SU-DHL-6 (cell line): ENCODE data around the gene SREBF2.

Source experiments
- H2AFZ ChIP-seq: fragments of 200-600 bp; sonication (generic); 2 replicates; pipeline ENCODE4 v1.6.1; 2014; ENCODE audit warnings: low read depth, mild to moderate bottlenecking, moderate library complexity, mixed read lengths, antibody characterized with exemption, low read length; ENCODE audit not compliant: severe bottlenecking
- H3F3A ChIP-seq: fragments of 200-600 bp; shearing (Covaris generic); 2 replicates; pipeline ENCODE4 v1.6.0; 2016; ENCODE audit warnings: antibody characterized with exemption, mild to moderate bottlenecking; ENCODE audit not compliant: insufficient read depth
- H3K27ac ChIP-seq: fragments of 200-600 bp; sonication (generic); 2 replicates; pipeline ENCODE4 v1.5.1; 2016; ENCODE audit warnings: low read depth, mild to moderate bottlenecking, low read length, moderate library complexity, mixed read lengths
- H3K27me3 ChIP-seq: fragments of 200-600 bp; sonication (generic), shearing (Covaris generic); 2 replicates; pipeline ENCODE4 v1.6.0; 2014; ENCODE audit warnings: mild to moderate bottlenecking, low read length
- H3K36me3 ChIP-seq: fragments of 200-600 bp; sonication (generic); 2 replicates; pipeline ENCODE4 v1.6.1; 2014; ENCODE audit warnings: mild to moderate bottlenecking, low read length, mixed read lengths
- H3K4me2 ChIP-seq: fragments of 300-600, 200-600 bp; shearing (Covaris generic), sonication (generic); 2 replicates; pipeline ENCODE4 v1.6.0; 2014; ENCODE audit warnings: low read length, low read depth, mild to moderate bottlenecking; ENCODE audit not compliant: poor library complexity, severe bottlenecking
- H3K4me3 ChIP-seq: fragments of 200-600 bp; sonication (generic); 2 replicates; pipeline ENCODE4 v1.5.1; 2014; ENCODE audit warnings: antibody characterized with exemption, low read length, mild to moderate bottlenecking, mixed read lengths; ENCODE audit not compliant: insufficient read depth, poor library complexity, severe bottlenecking
- H3K79me2 ChIP-seq: fragments of 200-600 bp; sonication (generic); 2 replicates; pipeline ENCODE4 v1.6.1; 2014; ENCODE audit warnings: mild to moderate bottlenecking, low read length, moderate library complexity; ENCODE audit not compliant: insufficient read depth
- H3K9ac ChIP-seq: fragments of 200-600 bp; sonication (generic); 2 replicates; pipeline ENCODE4 v1.7.0; 2014; ENCODE audit warnings: mild to moderate bottlenecking, low read length
- H3K9me2 ChIP-seq: fragments of 200-600 bp; sonication (generic); replicated peaks from 2 replicates; pipeline ENCODE4 v1.6.1; 2014; ENCODE audit warnings: low read length; ENCODE audit not compliant: insufficient read depth
- H3K9me3 ChIP-seq: fragments of 200-600 bp; sonication (generic); 2 replicates; pipeline ENCODE4 v1.6.1; 2014; ENCODE audit warnings: low read length, mixed read lengths; ENCODE audit not compliant: insufficient read depth
- H4K20me1 ChIP-seq: fragments of 200-600 bp; sonication (generic); 2 replicates; pipeline ENCODE4 v1.6.1; 2014; ENCODE audit warnings: low read depth, mild to moderate bottlenecking, antibody characterized with exemption, low read length, moderate library complexity, mixed read lengths
- CTCF ChIP-seq: fragments of 200-600 bp; sonication (generic); IDR thresholded peaks from one replicate; pipeline ENCODE4 v1.5.1; 2017; ENCODE audit warnings: antibody characterized with exemption, mild to moderate bottlenecking, low read length, moderate library complexity; ENCODE audit not compliant: insufficient read depth, poor library complexity, severe bottlenecking
- EZH2phosphoT487 ChIP-seq: fragments of 200-600 bp; sonication (generic), shearing (Covaris generic); conservative IDR thresholded peaks from 2 replicates; pipeline ENCODE4 v1.6.1; 2018; ENCODE audit warnings: mild to moderate bottlenecking, antibody characterized with exemption, low read length, moderate library complexity, mixed read lengths

The SREBF2 gene

GRCh38 chr22:41917375-41917902, 84.5 kb downstream of the SREBF2 start:
- Histone ChIP-seq H3K27ac (no peak overlapping the region), H3K79me2 (no peaks in the 10 kb centered on the region), H3K27me3 (no peaks in the 10 kb centered on the region), H4K20me1 (no peaks in the 10 kb centered on the region), H3K4me2 (no peak overlapping the region), H3F3A (peaks cover 42% of the 10 kb centered on the region), H3K4me3 (no peak overlapping the region), H3K9me3 (no peaks in the 10 kb centered on the region), H3K9me2 (no peaks in the 10 kb centered on the region), H3K36me3 (no peaks in the 10 kb centered on the region), H2AFZ (no peak overlapping the region), H3K9ac (no peak overlapping the region)
- no peak for TF ChIP-seq CTCF
- TF ChIP-seq EZH2phosphoT487: no peak

DNA sequence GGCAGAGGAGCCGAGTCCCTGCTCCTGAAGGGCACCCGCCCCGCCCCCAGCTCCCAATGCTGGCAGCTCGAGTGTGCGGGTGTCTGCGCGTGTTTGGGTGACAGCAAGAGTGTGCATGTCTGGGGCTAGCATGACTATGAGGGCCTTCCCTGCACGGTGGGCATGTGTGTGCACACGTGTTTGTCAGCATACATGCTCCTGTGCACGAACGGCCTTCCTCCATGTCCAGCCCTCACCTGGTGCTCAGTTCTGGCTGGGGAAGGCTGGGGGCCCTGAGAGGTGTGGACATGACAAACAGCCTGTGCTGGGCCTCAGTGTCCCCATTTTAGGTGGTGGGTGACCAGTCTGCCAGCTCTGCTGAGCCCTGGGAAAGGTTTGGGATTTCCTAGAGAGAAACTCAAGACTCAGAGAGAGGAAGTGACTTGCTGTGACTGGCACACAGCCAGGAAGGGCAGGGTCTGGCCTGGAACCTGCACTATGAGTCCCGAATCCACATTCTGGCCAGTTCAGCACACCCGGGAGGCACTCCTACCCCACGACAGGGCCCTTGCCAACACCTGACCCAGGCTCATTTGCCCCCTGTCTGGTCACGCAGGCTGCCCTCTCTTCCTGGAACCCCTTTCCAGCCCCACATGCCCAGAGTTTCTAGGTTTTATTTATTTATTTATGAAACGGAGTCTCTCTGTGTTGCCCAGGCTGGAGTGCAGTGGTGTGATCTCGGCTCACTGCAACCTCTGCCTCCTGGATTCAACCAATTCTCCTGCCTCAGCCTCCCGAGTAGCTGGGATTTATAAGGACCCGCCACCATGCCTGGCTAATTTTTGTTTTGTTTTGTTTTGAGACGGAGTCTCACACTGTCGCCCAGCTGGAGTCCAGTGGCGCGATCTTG, 85.2 kb downstream of the SREBF2 start:
- Histone ChIP-seq H3K27me3 (no peaks in the 10 kb centered on the region), H3K4me3 (no peak overlapping the region), H3K79me2 (peaks cover 4% of the 10 kb centered on the region; the same call in 1 of the 2 replicates), H3F3A (peaks cover 43% of the 10 kb centered on the region), H3K4me2 (no peak overlapping the region), H3K9me2 (no peaks in the 10 kb centered on the region), H3K9ac (no peak overlapping the region), H2AFZ (no peak overlapping the region), H4K20me1 (no peaks in the 10 kb centered on the region), H3K36me3 (no peaks in the 10 kb centered on the region), H3K9me3 (no peaks in the 10 kb centered on the region), H3K27ac (no peak overlapping the region)
- TF ChIP-seq EZH2phosphoT487 (no peak), CTCF (no peak)

GRCh38 chr22:41919357-41920224, 86.7 kb downstream of the SREBF2 start:
- Histone ChIP-seq H3K9me2 (no peaks in the 10 kb centered on the region), H3K9ac (peak overlapping the region; percentile 60), H3K9me3 (no peaks in the 10 kb centered on the region), H3K36me3 (no peaks in the 10 kb centered on the region; the same call in 1 of the 2 replicates), H3K4me2 (peak overlapping the region; percentile 78), H3K27me3 (no peaks in the 10 kb centered on the region), H2AFZ (no peak overlapping the region), H3K4me3 (peak overlapping the region; percentile 37), H3K79me2 (peaks cover 13% of the 10 kb centered on the region; the same call in 1 of the 2 replicates), H3K27ac (peak overlapping the region; percentile 94), H4K20me1 (no peaks in the 10 kb centered on the region), H3F3A (peaks cover 52% of the 10 kb centered on the region)
- TF ChIP-seq EZH2phosphoT487: no peak
- no peak for TF ChIP-seq CTCF
